DMS114 treated with DMSO at 0.1 percent for 48 hours (cell line): Measurements from ENCODE around the gene NUPR2.
A peak's percentile ranks its signal among the peaks of the same experiment; 100 is the strongest.
"Not testable (repeated sequence)": the region's sequence is repeated elsewhere in the genome, so short reads cannot be mapped to it uniquely, and the experiment has no call there.

Source experiments
- DNase-seq: peaks from one replicate; lab custom pipeline; 2025; ENCODE audit not compliant: unreplicated experiment; lab: John Stamatoyannopoulos, UW

The NUPR2 gene

DNA sequence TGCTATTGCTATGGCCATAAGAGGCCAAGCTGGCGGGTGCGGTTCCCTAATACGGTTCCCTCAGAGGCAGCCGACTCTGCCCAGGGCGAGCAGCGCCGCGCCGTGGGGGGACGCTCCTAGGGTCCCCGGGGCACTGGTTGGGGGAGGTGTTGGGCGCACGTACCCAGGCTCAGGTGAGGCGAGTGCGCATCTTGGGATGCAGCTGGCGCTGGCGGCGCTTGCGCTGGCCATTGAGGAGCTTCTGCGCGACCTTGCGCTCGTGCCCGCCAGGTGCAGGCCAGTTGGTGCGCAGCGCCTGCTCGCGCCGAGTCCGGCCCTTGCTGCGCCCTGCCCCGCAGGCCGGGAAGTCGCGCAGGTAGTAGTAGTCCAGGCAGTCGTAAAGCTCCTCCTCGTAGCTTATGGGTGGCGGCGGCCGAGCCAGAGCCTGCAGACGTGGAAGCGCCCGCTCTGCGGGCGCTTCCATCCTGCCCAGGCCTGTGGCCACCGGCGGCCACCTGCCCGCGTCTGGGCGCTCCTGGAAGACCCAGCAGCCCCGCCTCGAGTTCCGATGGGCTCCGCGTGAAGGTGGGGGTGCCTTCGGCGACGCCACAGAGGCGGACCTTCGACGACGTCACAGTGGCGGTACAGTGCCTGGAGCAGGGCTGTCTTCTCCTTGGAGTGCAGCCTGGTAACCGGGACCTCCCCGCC, at the start of gene NUPR2:
Gene NUPR2, minus strand, starts transcription at position 566 of the 687 bp plus-strand sequence. Its CDS starts 103 bp downstream, at position 463.
- no peak for DNase-seq

DNA sequence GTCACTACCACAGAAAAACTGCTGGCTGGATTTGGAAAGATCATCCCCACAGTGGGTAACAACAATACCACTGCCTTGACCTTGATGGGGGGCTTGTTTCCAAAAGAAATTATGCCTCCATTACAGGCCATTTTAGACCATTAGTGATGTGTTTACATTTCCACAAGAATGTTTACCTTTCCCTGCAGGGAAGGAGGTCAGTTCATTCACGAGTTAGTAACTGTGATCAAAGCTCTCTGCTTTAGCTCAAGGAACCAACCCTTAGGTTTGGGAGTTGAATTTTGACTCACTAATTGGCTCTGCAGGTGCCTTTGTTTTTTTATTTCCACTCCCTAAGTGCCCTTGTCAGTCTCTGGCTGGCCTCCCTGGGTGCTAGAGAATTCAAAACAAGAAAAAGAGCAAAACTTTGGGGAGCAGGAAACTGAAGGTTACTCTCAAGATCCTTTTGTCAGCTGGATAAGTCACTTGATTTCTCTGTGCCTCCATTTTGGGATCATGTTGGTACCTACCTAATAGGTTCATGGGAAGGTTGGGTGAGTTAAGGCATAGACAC, 41.1 kb upstream of the NUPR2 start:
- DNase-seq = no peak

GRCh38 chr7:56131062-56131461, 14.8 kb upstream of the NUPR2 start:
- DNase-seq = not testable (repeated sequence)

GRCh38 chr7:56127241-56127975, 11.2 kb upstream of the NUPR2 start:
- no peak for DNase-seq

DNA sequence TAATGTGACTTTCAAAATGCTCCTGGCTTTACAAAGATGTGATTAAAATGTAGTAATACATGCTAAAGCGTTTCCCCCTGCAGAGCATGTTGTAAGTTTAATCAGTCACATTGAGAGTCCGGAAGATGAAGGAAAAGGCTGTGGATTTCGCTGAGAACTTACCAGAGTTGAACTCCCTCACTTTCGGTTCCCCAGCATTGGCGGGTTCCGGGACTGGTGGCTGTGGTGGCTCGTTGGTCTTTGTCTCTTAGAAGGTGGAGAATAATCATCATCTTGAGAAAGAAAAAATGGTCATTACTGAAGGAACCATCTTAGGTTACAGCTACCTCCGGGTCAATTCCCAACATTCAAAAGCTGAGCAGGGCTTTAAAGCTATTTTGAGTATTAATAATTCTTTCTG, 9.6 kb upstream of the NUPR2 start:
- no peak for DNase-seq

DNA sequence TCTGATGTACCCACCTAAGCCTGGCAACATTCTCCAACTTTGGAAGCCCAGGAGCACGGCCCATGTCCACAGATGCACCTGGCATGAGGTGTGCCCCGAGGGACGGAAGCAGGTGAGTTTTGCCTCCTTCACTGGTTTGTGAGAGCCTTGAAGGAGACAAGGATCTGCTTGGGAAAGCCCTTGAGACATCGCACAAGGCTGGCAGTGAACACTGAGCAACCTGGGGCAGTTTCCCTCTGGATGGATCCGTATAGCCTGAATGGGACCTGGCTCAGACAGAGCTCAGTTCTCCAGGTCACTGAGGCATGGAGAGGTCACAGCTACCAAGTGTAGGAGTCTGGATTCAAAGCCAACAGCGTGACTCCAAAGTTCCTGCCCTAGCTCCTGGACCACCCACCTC, 8.8 kb upstream of the NUPR2 start:
- no peak for DNase-seq

GRCh38 chr7:56121440-56121839, 5.2 kb upstream of the NUPR2 start:
- no peak for DNase-seq

- DNase-seq = not testable (repeated sequence)
These were observed 4.0 kb downstream of the NUPR2 start for GRCh38 chr7:56112244-56112643.

DNA sequence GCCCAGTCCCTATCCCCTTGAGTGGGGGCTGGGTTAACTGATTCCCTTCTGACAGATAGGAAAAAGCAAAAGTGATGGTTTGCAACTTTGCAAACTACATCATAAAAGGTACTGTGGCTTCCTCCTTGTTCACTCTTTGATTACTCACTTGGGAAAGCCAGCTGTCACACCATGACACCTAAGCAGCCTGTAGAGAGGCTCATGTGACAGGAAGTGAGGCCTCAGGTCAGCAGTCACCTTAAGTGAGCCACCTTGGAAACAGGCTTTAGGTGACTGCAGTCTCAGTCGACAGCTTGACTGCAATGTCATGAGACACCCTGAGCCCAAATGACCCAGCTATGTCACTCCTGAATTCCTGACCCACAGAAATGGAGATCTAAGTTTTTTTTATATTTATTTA, 5.6 kb downstream of the NUPR2 start:
- no peak for DNase-seq

DNA sequence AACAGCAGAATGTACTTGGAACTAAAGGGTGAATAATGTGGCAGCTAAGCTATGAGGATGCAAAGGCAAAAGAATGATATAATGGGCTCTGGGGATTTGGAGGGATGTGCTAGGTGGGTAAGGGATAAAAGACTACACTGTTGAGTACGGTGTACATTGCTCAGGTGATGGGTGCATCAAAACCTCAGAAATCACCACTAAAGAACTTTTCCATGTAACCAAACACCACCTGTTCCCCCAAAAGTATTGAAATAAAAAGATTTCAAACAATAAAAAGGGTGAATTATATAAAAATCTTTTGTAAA, 8.3 kb downstream of the NUPR2 start:
- no peak for DNase-seq

DNA sequence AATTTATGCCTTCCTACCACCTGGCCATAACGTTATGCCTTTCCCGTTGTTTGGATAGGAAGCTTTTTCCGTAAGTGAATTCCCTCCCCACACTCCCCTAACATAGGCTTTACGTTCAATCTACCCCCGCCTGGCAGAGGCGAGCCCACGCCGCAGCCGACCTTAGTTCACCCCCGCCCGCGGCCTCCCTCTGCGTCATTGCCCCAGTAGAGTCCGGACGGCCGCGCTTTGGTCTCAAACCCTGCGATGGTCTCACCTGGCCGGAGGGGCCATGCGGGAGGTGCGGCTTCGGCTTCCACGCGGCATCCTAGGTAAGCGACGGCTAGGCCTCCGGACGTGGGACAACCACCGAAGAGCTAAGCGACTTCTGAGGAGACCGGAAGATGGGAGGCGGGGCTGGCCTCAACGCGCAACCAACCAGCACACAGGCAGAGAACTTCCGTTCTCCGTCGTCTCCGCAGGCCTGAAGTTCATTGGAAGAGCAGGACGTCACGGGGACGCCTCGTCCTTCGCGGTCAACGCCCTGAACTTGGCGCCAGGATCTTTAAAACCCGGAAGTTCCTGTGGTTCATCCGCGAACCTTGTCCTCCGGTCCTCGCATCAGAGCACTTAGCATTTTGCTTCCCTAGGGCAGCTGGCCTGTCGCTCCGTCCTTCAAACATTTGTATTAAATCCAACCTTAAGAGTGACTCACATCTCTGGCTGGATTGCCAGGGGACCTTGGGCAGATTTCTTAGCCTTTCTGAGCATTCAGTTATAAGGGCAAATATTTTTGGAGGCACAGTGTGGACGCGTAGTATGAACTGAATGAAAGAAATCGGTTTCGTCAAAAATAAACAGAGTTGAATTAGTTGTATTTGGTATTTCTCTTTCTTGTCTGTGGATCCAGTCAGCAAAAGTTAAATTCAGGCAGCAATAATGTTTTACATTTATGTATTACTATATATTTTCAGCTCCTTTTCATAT, 9.8 kb downstream of the NUPR2 start, which contains the start of gene CHCHD2:
Gene CHCHD2, minus strand, starts transcription at position 369 of the 966 bp plus-strand sequence. Its CDS starts 63 bp downstream, at position 306.
- peak; percentile 99 for DNase-seq

- DNase-seq = peak; percentile 25
These were observed 10.7 kb downstream of the NUPR2 start for GRCh38 chr7:56105508-56105907.

GRCh38 chr7:56104138-56104537, 12.1 kb downstream of the NUPR2 start:
- DNase-seq = not testable (repeated sequence)

- no peak for DNase-seq
These were observed 16.6 kb downstream of the NUPR2 start for GRCh38 chr7:56099653-56100052.

DNA sequence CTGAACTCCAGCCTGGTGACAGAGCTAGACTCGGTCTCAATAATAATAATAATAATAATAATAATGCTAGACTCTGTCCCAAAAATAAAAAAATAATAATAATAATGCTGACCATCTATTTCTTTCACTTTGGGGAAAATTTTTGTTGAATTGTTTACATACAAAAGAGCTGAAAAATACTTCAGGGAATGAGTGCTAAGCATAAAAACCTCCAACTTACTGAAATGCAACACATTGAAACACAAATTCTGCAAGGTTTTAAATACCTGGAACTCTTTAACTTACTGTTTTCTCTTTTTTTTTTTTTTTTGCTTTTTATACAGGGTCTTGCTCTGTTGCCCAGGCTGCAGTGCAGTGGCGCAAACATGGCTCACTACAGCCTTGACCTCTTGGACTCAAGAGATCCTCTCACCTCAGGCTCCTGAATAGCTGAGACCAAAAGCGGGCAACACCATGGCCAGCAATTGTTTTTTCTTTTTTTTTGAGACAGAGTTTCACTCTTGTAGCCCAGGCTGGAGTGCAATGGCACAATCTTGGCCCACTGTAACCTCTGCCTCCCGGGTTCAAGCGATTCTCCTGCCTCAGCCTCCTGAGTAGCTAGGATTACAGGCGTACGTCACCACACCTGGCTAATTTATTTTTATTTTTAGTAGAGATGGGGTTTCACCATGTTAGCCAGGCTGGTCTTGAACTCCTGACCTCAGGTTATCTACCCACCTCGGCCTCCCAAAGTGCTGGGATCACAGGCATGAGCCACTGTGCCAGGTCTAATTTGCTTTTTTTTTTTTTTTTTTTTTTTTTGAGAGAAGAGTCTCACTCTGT, 17.8 kb downstream of the NUPR2 start:
- DNase-seq = not testable (repeated sequence)

GRCh38 chr7:56097700-56098099, 18.5 kb downstream of the NUPR2 start:
- no peak for DNase-seq

GRCh38 chr7:56092789-56093531, 23.3 kb downstream of the NUPR2 start, which contains the start of gene PHKG1:
PHKG1 (minus strand) TSS chr7:56092952; CDS start chr7:56088941, 4,011 bp downstream.
- DNase-seq = no peak

GRCh38 chr7:56092388-56092787, 23.8 kb downstream of the NUPR2 start:
- not testable (repeated sequence) for DNase-seq

DNA sequence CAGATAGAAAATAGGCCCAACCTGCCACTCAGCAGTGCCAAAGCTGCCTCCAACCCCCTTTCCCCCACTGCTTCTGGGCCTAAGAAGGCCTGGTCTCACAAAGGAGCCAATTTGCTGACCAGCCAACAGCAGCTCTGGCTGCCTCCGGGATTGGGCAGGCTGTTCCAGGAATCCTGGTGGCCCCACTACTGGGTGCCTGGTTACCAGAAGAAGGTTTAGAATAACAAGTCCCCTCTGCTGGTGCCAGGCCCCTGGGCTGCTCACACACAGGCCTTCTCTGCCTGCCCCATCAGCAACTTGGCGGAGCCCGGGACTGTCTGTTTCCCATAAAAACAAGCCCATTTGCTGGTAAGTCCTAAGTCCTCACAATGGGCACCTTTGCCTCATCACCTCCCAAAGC, 24.6 kb downstream of the NUPR2 start:
- no peak for DNase-seq
